ENCODE results near the gene SPRYD3. TPM values are rescaled to one million over a fixed set of nuclear protein-coding genes. Genes with fewer than 3 reads are reported as not detected.

SPRYD3 gene
- total and polyA plus RNA-seq, 2 of the 4 experiments (the other 2 are of a cell fraction): 25.6 to 27.8 TPM

DNA sequence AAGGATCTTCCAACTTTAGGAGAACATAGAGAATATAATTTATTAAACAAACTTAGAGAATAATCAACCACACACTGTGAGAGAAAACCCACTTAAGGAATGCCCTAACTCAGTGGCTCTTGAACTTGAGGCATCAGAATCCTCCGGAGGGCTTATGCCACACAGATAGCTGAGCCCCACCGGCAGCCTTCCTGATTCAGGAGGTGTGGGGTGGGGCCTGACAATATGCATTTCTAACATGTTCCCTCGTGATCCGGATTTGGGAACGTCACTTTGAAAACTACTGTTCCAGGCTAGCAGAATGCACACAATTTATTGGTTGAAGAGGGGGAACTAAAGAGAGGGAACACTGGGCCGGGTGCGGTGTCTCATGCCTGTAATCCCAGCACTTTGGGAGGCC lies 22.1 kb upstream of the SPRYD3 start:
- no peak overlapping the region for H2AFZ ChIP-seq (replicated peaks; ENCODE audit: low read length, poor library complexity)
- no peaks in the 10 kb centered on the region for H4K20me1 ChIP-seq (ENCODE audit: insufficient read depth, low read length)
- 80% methylated on average over 3 of the region's 7 CpGs; no CpG with 5 or more reads in 1 of the 2 experiments for WGBS, 2 experiments (ENCODE audit: extremely low coverage in 2 of 2, insufficient read length in 1 of 2)
- H3K9me1 ChIP-seq (ENCODE audit: insufficient read depth, low read length): peaks cover 7% of the 10 kb centered on the region
- no peak overlapping the region for H3K4me2 ChIP-seq (ENCODE audit: low read depth, low read length)
- H4K5ac ChIP-seq (ENCODE audit: low read depth, low read length): no peak overlapping the region
- no peak overlapping the region for H3K14ac ChIP-seq (replicated peaks; ENCODE audit: low read depth, low read length)
- no peaks in the 10 kb centered on the region for H3K9me3 ChIP-seq (ENCODE audit: control insufficient read depth, insufficient read depth, low read length)
- H3K27me3 ChIP-seq (ENCODE audit: control insufficient read depth, insufficient read depth, low read length): no peaks in the 10 kb centered on the region
- H2BK120ac ChIP-seq (ENCODE audit: low read depth, low read length): no peak overlapping the region
- H3K18ac ChIP-seq (ENCODE audit: low read depth, low read length): no peak overlapping the region
- H3K4me3 ChIP-seq (ENCODE audit: insufficient read depth, low read depth, low read length): no peak overlapping the region
- no peak overlapping the region for H3K9ac ChIP-seq (ENCODE audit: low read depth, low read length)
- dilution Hi-C loops (cut with HindIII; ENCODE audit: low sequenced_read_pairs, unreplicated experiment): no loop called here
- TF ChIP-seq MAZ (IDR thresholded peaks at IDR 0.05; ENCODE audit: borderline replicate concordance, low read depth, low read length) (no peak), SMC3 (IDR thresholded peaks at IDR 0.05; ENCODE audit: low read depth, low read length) (no peak), RCOR1 (IDR thresholded peaks at IDR 0.05; ENCODE audit: insufficient replicate concordance, low read length) (no peak), USF2 (IDR thresholded peaks at IDR 0.05; ENCODE audit: low read depth, low read length) (no peak), MXI1 (IDR thresholded peaks at IDR 0.05; ENCODE audit: borderline replicate concordance, low read depth, low read length) (no peak), FOS (IDR thresholded peaks at IDR 0.05; ENCODE audit: low read depth, low read length) (no peak), MAFK (IDR thresholded peaks at IDR 0.05; ENCODE audit: low read depth, low read length) (no peak), POLR2A (IDR thresholded peaks at IDR 0.05; ENCODE audit: low read depth, low read length) (no peak), CHD1 (IDR thresholded peaks at IDR 0.05; ENCODE audit: low read depth, low read length) (no peak), CEBPB (IDR thresholded peaks at IDR 0.05; ENCODE audit: low read depth, low read length) (no peak)
- TF ChIP-seq, protein P1, sequence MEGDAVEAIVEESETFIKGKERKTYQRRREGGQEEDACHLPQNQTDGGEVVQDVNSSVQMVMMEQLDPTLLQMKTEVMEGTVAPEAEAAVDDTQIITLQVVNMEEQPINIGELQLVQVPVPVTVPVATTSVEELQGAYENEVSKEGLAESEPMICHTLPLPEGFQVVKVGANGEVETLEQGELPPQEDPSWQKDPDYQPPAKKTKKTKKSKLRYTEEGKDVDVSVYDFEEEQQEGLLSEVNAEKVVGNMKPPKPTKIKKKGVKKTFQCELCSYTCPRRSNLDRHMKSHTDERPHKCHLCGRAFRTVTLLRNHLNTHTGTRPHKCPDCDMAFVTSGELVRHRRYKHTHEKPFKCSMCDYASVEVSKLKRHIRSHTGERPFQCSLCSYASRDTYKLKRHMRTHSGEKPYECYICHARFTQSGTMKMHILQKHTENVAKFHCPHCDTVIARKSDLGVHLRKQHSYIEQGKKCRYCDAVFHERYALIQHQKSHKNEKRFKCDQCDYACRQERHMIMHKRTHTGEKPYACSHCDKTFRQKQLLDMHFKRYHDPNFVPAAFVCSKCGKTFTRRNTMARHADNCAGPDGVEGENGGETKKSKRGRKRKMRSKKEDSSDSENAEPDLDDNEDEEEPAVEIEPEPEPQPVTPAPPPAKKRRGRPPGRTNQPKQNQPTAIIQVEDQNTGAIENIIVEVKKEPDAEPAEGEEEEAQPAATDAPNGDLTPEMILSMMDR (conservative IDR thresholded peaks at IDR 0.05; ENCODE audit: low read depth, low read length): no peak
- peaks cover 7% of the 10 kb centered on the region; the same call in 1 of the 2 replicates for H3K36me3 ChIP-seq (ENCODE audit: control insufficient read depth, insufficient read depth, low read length)
- H2AK5ac ChIP-seq (ENCODE audit: low read depth, low read length): no peak overlapping the region
- no peak overlapping the region for H4K91ac ChIP-seq (ENCODE audit: insufficient read depth, low read depth, low read length)
- H2BK5ac ChIP-seq (ENCODE audit: low read depth, low read length, poor library complexity, severe bottlenecking): no peak overlapping the region
- peaks cover 23% of the 10 kb centered on the region for H3K4me1 ChIP-seq (ENCODE audit: control insufficient read depth, insufficient read depth, low read length)
- H2AK9ac ChIP-seq (replicated peaks; ENCODE audit: low read depth, low read length, poor library complexity): no peak overlapping the region
- no peak overlapping the region for H3K23ac ChIP-seq (ENCODE audit: low read depth, low read length)
- no peak overlapping the region for H2BK15ac ChIP-seq (ENCODE audit: low read depth, low read length)
- H3K56ac ChIP-seq (ENCODE audit: extremely low read depth, insufficient read depth, low read length): no peak overlapping the region
- H2BK20ac ChIP-seq (ENCODE audit: low read depth, low read length): no peak overlapping the region
- intact Hi-C loops (cut with micrococcal nuclease): no loop called here
- H3K4ac ChIP-seq (ENCODE audit: low read depth, low read length): no peak overlapping the region
- no peak overlapping the region for H4K8ac ChIP-seq (ENCODE audit: low read depth in 2 of 2, low read length in 2 of 2)
- POLR2A ChIA-PET (ENCODE audit: unreplicated experiment): no interaction called here
- ATAC-seq (ENCODE audit: low read depth): no peak
- DNase-seq: no peak
- H3K79me1 ChIP-seq (ENCODE audit: low read depth in 1 of 2, low read length in 2 of 2): peaks cover 0 to 24% of the 10 kb centered on the region in 2 experiments; a peak in 3 of 4 replicates
- in situ Hi-C loops (cut with MboI; ENCODE audit: low sequenced_read_pairs): no loop called here
- BruUV-seq (replicated peaks): no TSS peak
- CTCF ChIA-PET: interaction anchor here (0.9 to 3.7 kb wide), 2 partner anchors 35 to 38 kb away, joined by 3 to 21 read pairs; no protein-coding TSS in a partner anchor
- no peak overlapping the region for H3K27ac ChIP-seq (ENCODE audit: insufficient read depth, low read length)

Measured in IMR-90 (cell line).